Neural crest cell (in vitro differentiated cells): Measurements from ENCODE around the gene SLC26A1. TPM values are rescaled to one million over a fixed set of nuclear protein-coding genes. Genes with fewer than 3 reads are reported as not detected.

Source experiments
- DNase-seq: peaks from one replicate; pipeline ENCODE4 v3.0.0; 2021; ENCODE audit warnings: low read depth, mixed read lengths, low spot score
- H3K27ac Mint-ChIP-seq: one replicate; pipeline ENCODE4 v1.8.0; 2021; ENCODE audit warnings: mild to moderate bottlenecking, mixed read lengths; ENCODE audit not compliant: unreplicated experiment
- H3K27me3 Mint-ChIP-seq: 2 replicates; pipeline ENCODE4 v1.8.0; 2021; ENCODE audit warnings: low read depth, mild to moderate bottlenecking, mixed read lengths
- H3K36me3 Mint-ChIP-seq: 2 replicates; pipeline ENCODE4 v1.8.0; 2021; ENCODE audit warnings: low read depth, mild to moderate bottlenecking, mixed read lengths
- H3K4me1 Mint-ChIP-seq: 2 replicates; pipeline ENCODE4 v1.8.0; 2021; ENCODE audit warnings: mixed read lengths
- H3K4me3 Mint-ChIP-seq: one replicate; pipeline ENCODE4 v1.8.0; 2021; ENCODE audit warnings: mild to moderate bottlenecking, mixed read lengths
- H3K9me3 Mint-ChIP-seq: 2 replicates; pipeline ENCODE4 v1.8.0; 2021; ENCODE audit warnings: mixed read lengths
- total RNA-seq: library from RNA; stranded (reverse); gene quantifications from 2 replicates; pipeline ENCODE4 v1.2.1, GENCODE V29; 2021
- TF ChIP-seq, protein P1 (sequence below): fragments of 200-600 bp; sonication (generic); conservative IDR thresholded peaks from 2 replicates; pipeline ENCODE4 v1.5.0; 2021; ENCODE audit warnings: antibody characterized with exemption, mild to moderate bottlenecking

SLC26A1 gene
- total RNA-seq, 1 donor from 2014 or later: 0.84 TPM

DNA sequence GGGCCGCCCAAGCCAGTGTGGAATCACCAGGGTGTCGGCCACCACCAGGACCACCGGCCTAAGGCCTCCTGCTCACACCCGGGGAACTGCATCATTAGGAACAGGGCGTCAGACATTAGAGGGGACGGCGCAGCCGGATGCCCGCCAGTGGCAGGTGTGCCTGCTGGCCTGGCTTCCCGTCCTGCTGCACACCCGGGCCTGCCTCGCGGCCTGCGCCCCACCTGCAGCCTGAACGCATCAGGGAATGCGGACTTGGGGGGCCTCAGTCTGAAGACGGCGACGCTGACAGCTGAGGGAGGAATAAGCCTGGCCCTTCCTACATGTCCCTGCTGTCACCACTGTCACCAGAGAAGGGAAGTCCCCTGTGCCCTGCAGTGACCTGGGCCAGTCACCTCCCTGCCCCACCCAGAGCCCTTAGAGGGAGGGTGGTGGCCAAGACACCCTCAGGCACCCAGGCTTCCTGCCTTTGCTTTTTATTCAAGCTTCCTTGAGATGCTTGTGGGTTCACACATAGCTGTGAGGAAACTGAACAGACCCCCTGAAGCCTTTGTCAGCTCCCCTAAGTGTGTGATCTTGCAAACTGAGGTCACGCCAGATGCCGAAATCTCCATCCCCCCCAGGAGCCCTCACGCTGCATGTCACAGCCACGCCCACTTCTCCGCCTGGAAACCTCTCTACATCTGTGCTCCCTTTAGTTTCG, 23.0 kb downstream of the SLC26A1 start:
- Mint-ChIP-seq H3K4me1 (no peaks in the 10 kb centered on the region), H3K27me3 (no peaks in the 10 kb centered on the region), H3K27ac (no peak overlapping the region), H3K9me3 (no peaks in the 10 kb centered on the region), H3K4me3 (peak overlapping the region; percentile 64), H3K36me3 (no peaks in the 10 kb centered on the region)
- DNase-seq: no peak
- TF ChIP-seq, protein P1, sequence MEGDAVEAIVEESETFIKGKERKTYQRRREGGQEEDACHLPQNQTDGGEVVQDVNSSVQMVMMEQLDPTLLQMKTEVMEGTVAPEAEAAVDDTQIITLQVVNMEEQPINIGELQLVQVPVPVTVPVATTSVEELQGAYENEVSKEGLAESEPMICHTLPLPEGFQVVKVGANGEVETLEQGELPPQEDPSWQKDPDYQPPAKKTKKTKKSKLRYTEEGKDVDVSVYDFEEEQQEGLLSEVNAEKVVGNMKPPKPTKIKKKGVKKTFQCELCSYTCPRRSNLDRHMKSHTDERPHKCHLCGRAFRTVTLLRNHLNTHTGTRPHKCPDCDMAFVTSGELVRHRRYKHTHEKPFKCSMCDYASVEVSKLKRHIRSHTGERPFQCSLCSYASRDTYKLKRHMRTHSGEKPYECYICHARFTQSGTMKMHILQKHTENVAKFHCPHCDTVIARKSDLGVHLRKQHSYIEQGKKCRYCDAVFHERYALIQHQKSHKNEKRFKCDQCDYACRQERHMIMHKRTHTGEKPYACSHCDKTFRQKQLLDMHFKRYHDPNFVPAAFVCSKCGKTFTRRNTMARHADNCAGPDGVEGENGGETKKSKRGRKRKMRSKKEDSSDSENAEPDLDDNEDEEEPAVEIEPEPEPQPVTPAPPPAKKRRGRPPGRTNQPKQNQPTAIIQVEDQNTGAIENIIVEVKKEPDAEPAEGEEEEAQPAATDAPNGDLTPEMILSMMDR: no peak

DNA sequence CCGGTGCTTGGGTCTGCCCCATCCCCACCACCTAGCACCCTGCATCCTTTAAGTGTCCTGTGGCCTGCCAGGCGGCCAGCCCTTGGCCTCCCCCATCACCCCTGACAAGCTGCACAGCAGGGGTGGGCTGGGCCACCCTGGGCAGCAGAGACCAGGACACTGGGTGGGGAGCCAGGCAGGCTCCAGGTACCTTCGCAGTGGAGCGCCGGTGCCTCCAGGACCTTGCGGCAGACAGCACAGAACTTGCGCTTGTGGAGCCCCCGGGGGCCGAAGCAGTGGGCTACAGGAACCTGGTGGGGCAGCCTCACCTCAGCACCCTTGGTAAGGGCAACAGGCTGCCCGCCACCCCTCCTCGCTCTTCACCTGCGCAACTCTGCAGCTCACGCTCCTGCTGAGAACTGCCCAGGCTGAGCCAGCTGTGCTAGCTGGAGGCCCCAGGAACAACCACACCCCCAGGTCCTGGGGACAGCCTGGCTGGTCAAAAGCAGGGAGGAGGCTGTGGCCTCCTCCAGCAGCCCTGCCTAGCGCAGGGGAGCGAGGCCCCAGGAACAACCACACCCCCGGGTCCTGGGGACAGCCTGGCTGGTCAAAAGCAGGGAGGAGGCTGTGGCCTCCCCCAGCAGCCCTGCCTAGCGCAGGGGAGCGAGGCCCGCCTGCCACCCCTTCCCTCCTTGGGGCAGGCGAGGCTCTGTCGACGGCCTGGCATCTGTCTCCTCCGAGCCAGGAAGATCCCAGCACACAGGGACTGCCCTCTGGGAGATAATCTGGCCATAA, 24.4 kb downstream of the SLC26A1 start:
- H3K4me1 Mint-ChIP-seq: no peaks in the 10 kb centered on the region
- H3K4me3 Mint-ChIP-seq: no peak overlapping the region

DNA sequence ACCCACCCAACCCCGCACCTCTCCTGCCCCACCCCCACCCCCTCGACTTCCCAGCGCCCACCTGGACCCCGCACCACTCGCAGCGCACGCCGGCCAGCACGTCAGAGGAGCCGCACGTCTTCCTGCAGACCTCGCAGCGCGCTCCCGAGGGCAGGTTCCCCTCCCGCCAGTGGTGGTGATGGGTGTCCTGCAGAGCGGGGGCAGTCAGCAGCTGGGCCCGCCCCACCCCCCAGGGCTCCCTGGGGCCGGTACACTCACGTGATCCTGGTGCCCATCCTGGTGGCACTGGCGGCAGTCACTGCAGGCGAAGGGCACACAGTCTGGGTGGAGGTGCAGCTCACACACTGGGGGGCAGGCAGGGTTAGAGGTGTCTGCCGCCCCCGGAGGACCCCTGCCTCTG, 25.0 kb downstream of the SLC26A1 start:
- no peaks in the 10 kb centered on the region for H3K27me3 Mint-ChIP-seq
- H3K4me3 Mint-ChIP-seq: no peak overlapping the region
- TF ChIP-seq, protein P1: no peak
- H3K27ac Mint-ChIP-seq: no peak overlapping the region
- H3K36me3 Mint-ChIP-seq: no peaks in the 10 kb centered on the region
- no peak for DNase-seq
- H3K9me3 Mint-ChIP-seq: no peaks in the 10 kb centered on the region
- no peaks in the 10 kb centered on the region for H3K4me1 Mint-ChIP-seq

More for the DNA sequence above, 24.4 kb downstream of the SLC26A1 start:
- no peak for DNase-seq
- TF ChIP-seq, protein P1: no peak
- Mint-ChIP-seq H3K36me3 (no peaks in the 10 kb centered on the region), H3K9me3 (no peaks in the 10 kb centered on the region), H3K27ac (no peak overlapping the region), H3K27me3 (no peaks in the 10 kb centered on the region)

DNA sequence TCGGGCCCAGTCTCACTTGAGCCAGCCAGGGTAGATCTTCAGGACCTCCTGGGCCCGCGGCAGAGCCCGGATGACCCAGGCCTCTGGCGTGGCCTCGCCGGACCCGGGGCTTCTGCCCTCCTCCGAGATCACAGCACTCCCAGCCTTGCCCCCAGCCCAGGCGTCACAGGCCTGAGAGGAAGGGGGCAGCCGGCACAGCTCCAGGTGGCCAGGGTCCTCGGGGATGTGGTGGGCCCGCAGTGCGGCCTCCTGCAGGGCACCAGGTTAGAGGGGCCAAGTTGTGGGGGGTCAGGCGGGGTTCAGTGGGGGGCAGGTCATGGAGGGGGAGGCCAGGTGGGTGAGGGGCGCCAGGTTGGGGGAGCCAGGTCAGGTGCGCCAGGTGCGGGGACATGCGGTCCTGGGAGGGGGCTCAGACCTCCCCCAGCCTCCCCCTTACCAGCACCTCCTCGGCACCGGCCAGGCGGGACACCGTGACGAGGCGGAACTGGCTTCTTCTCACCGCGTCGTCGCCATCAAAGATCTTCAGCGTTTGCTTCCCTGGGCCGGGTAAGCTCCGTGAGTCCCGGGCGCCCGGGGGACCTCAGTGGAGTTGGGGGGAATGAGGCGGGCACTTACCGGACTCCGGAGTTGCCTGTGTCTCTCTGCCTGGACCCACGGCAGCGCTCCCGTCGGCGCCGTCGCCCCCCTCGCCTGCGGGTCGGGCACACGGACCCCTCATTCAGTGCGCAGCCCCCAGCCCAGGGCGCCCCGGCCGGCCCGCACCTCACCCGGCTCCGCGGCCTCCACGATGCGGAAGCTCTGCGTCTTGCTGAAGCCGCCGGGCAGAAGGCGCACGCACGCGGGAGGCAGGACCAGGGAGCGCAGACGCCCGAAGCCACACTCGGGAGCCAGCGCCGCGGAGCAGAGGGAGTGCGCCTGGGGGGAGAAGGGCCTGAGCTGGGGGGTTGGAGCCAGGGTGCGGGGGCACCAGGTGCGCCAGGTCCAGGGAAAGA, 25.8 kb downstream of the SLC26A1 start:
- Mint-ChIP-seq H3K27ac (no peak overlapping the region), H3K4me1 (no peaks in the 10 kb centered on the region), H3K9me3 (no peaks in the 10 kb centered on the region), H3K36me3 (no peaks in the 10 kb centered on the region), H3K27me3 (no peaks in the 10 kb centered on the region), H3K4me3 (no peak overlapping the region)
- no peak for DNase-seq
- TF ChIP-seq, protein P1: no peak
